Limb (tissue), 2 donors: ENCODE measurements around the gene DCTN4.
"Not testable (repeated sequence)": the region's sequence is repeated elsewhere in the genome, so short reads cannot be mapped to it uniquely, and the experiment has no call there.

Source experiments
- DNase-seq, 2 donors: peaks; one replicate each; pipeline ENCODE4 v3.0.0-alpha.2; 2016; ENCODE audit errors: extremely low spot score in 2 of 2

DCTN4 gene

GRCh38 chr5:150778517-150779396 is 19.9 kb upstream of the DCTN4 start, which contains the start of gene SMIM3:
SMIM3 (plus strand) TSS chr5:150778757; CDS start chr5:150795441, 16,684 bp downstream.
- DNase-seq = peak in 1 of 2 donors; percentile 81

- no peak for DNase-seq
Observed at GRCh38 chr5:150778088-150778516, 19.3 kb upstream of the DCTN4 start.

- no peak for DNase-seq
Observed at GRCh38 chr5:150777685-150778084, 18.9 kb upstream of the DCTN4 start.

- no peak for DNase-seq
Observed at GRCh38 chr5:150774145-150774544, 15.3 kb upstream of the DCTN4 start.

GRCh38 chr5:150771034-150771795 is 12.4 kb upstream of the DCTN4 start:
- DNase-seq = no peak

GRCh38 chr5:150766251-150766650 is 7.4 kb upstream of the DCTN4 start:
- no peak for DNase-seq

- DNase-seq = no peak
Observed at GRCh38 chr5:150765799-150766169, 7.0 kb upstream of the DCTN4 start.

- no peak for DNase-seq
Observed at GRCh38 chr5:150765011-150765798, 6.4 kb upstream of the DCTN4 start.

- no peak for DNase-seq
Observed at GRCh38 chr5:150764530-150764929, 5.7 kb upstream of the DCTN4 start.

- DNase-seq = no peak
Observed at GRCh38 chr5:150763023-150763769, 4.4 kb upstream of the DCTN4 start.

GRCh38 chr5:150762211-150762610 is 3.4 kb upstream of the DCTN4 start:
- no peak for DNase-seq

- DNase-seq = no peak
Observed at GRCh38 chr5:150759334-150759583, 442 bp upstream of the DCTN4 start.

GRCh38 chr5:150758203-150758530 is 650 bp downstream of the DCTN4 start:
- DNase-seq = no peak

- DNase-seq = no peak
Observed at GRCh38 chr5:150757087-150757649, 1.6 kb downstream of the DCTN4 start.

GRCh38 chr5:150753863-150754262 is 5.0 kb downstream of the DCTN4 start:
- no peak for DNase-seq

- no peak for DNase-seq
Observed at GRCh38 chr5:150753463-150753862, 5.4 kb downstream of the DCTN4 start.

- no peak for DNase-seq
Observed at GRCh38 chr5:150751096-150751891, 7.5 kb downstream of the DCTN4 start.

- no peak for DNase-seq
Observed at GRCh38 chr5:150750469-150750868, 8.3 kb downstream of the DCTN4 start.

GRCh38 chr5:150743142-150743488 is 15.7 kb downstream of the DCTN4 start:
- not testable (repeated sequence) for DNase-seq

GRCh38 chr5:150742455-150743141 is 16.2 kb downstream of the DCTN4 start:
- not testable (repeated sequence) for DNase-seq
